Vagina (tissue), 2 donors: ENCODE measurements around the gene GNPTG. TPM values are rescaled to one million over a fixed set of nuclear protein-coding genes. Genes with fewer than 3 reads are reported as not detected.
"Not testable (repeated sequence)": the region's sequence is repeated elsewhere in the genome, so short reads cannot be mapped to it uniquely, and the experiment has no call there.

Source experiments
- DNase-seq, 2 donors: peaks; one replicate each; pipeline ENCODE4 v3.0.0-alpha.2; 2017; ENCODE audit errors: extremely low spot score in 2 of 2
- H3K27ac ChIP-seq: fragments of 200-600 bp; sonication (generic); one replicate; pipeline ENCODE4 v1.5.1; 2019
- H3K27me3 ChIP-seq: fragments of 200-600 bp; sonication (generic); one replicate; pipeline ENCODE4 v1.5.1; 2019
- H3K36me3 ChIP-seq, 2 donors: fragments of 200-600 bp; sonication (generic); one replicate each; pipeline ENCODE4 v1.5.1; 2017 to 2019
- H3K4me1 ChIP-seq: fragments of 200-600 bp; sonication (generic); one replicate; pipeline ENCODE4 v1.5.1; 2019
- H3K4me3 ChIP-seq, 2 donors: fragments of 200-600 bp; sonication (generic); 1 replicate in 1 of 2; 2 replicates in 1 of 2; pipeline ENCODE4 v1.5.1; 2016 to 2019
- H3K9me3 ChIP-seq: fragments of 200-600 bp; sonication (generic); one replicate; pipeline ENCODE4 v1.5.1; 2019
- POLR2A ChIP-seq, 2 donors: fragments of 450-650 bp; IDR thresholded peaks; one replicate each; pipeline ENCODE4 v1.6.1; 2017; ENCODE audit warnings: antibody characterized with exemption in 2 of 2, mild to moderate bottlenecking in 2 of 2, moderate library complexity in 2 of 2
- POLR2AphosphoS5 ChIP-seq, 2 donors: sonication (generic); formaldehyde crosslinking; IDR thresholded peaks; one replicate each; pipeline ENCODE4 v1.9.0; 2017; ENCODE audit warnings: antibody characterized with exemption in 2 of 2, mild to moderate bottlenecking in 2 of 2, low read depth in 1 of 2; ENCODE audit not compliant: insufficient read depth in 1 of 2
- intact Hi-C: fragments of 100-400 bp; cut with DNase I; formaldehyde crosslinking; loops from one replicate; pipeline ENCODE4 v1.15.1; 2023
- total RNA-seq: library from RNA; depleted of rRNA; stranded (reverse); fragments of >200 nt; gene quantifications from one replicate; pipeline ENCODE4 v1.2.3, GENCODE V29; 2016
- TF ChIP-seq, protein P1 (sequence below), 3 experiments: fragments of 450-650 bp in 2 of 3; fragments of 200-600 bp in 1 of 3; sonication (generic) in 1 of 3; IDR thresholded peaks; one replicate each; pipeline ENCODE4 v1.5.1; 2017 to 2019; ENCODE audit warnings: antibody characterized with exemption in 3 of 3, mild to moderate bottlenecking in 2 of 3, moderate library complexity in 2 of 3

Gene GNPTG
- total RNA-seq, 1 donor from 2014 or later, result 63.3 TPM

DNA sequence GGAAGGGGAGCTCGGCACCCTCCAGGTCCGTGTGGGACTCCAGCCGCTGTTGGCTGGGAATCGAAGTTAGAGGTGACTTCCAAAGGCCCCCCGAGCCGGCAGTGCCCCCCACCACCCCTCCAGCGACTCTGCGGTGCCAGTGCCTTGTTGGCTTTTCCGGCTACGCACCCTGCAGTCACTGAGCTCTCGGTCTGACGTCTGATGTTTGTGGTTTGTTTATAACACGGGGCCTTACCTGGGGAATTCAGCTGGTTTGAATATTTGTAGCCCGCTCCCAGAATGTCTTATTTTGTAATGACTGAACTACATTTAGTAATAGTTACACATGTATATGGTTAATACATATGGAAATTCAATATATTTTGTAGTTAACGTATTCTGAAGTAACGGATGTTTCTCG, 25.3 kb upstream of the GNPTG start:
- Histone ChIP-seq H3K4me1 (peaks cover under 1% of the 10 kb centered on the region), H3K27me3 (no peaks in the 10 kb centered on the region), H3K9me3 (no peaks in the 10 kb centered on the region), H3K4me3 (no peak overlapping the region), H3K36me3 (peaks cover 0 to 42% of the 10 kb centered on the region in 2 donors), H3K27ac (no peak overlapping the region)
- intact Hi-C loops, result no loop called here
- TF ChIP-seq, protein P1, sequence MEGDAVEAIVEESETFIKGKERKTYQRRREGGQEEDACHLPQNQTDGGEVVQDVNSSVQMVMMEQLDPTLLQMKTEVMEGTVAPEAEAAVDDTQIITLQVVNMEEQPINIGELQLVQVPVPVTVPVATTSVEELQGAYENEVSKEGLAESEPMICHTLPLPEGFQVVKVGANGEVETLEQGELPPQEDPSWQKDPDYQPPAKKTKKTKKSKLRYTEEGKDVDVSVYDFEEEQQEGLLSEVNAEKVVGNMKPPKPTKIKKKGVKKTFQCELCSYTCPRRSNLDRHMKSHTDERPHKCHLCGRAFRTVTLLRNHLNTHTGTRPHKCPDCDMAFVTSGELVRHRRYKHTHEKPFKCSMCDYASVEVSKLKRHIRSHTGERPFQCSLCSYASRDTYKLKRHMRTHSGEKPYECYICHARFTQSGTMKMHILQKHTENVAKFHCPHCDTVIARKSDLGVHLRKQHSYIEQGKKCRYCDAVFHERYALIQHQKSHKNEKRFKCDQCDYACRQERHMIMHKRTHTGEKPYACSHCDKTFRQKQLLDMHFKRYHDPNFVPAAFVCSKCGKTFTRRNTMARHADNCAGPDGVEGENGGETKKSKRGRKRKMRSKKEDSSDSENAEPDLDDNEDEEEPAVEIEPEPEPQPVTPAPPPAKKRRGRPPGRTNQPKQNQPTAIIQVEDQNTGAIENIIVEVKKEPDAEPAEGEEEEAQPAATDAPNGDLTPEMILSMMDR (IDR thresholded peaks at IDR 0.05), result no peak
- no peak for TF ChIP-seq POLR2AphosphoS5 (IDR thresholded peaks at IDR 0.05; ENCODE audit: insufficient read depth in 1 of 2, low read depth in 1 of 2)
- TF ChIP-seq POLR2A (IDR thresholded peaks at IDR 0.05), result no peak
- no peak for DNase-seq

DNA sequence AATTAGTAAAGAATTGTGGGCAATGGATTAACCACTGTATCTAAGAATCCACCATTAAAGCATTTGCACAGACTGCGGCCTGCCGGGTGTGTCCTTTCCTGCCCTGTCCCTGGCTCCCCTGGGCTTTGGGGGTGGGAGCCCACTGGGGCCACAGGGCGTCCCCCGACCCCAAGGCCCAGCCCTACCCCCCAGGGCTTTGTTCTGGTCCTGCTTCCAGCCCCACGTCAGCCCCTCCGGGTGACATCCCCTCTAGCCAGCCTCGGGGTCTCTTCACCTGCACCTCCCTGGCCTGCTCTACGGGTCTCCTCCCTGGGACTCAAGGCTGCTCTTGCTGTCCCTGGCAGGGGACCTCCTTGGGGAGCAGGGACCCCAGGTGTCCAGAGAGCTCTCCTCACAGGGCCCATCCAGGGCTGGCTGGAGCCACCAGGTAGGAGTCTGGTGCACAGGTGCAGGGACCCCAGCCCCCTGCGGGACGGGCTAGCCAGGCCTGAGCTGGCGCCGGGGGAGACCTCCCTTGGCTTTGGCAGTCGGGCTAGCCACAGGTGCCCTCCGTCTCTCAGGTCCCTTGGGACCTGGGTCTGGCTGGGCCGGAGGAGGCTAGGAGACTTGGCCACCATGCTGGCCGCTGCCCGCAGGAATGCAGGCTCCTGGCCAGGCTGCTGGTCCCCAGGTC, 24.6 kb upstream of the GNPTG start:
- no peaks in the 10 kb centered on the region for H3K27me3 ChIP-seq
- intact Hi-C loops, result no loop called here
- no peak overlapping the region for H3K4me3 ChIP-seq
- no peak for DNase-seq
- H3K9me3 ChIP-seq, result no peaks in the 10 kb centered on the region
- no peak for TF ChIP-seq POLR2AphosphoS5 (IDR thresholded peaks at IDR 0.05; ENCODE audit: insufficient read depth in 1 of 2, low read depth in 1 of 2)
- TF ChIP-seq, protein P1 (IDR thresholded peaks at IDR 0.05), result no peak
- TF ChIP-seq POLR2A (IDR thresholded peaks at IDR 0.05), result no peak
- peaks cover 0 to 35% of the 10 kb centered on the region in 2 donors for H3K36me3 ChIP-seq
- peaks cover 7% of the 10 kb centered on the region for H3K4me1 ChIP-seq
- H3K27ac ChIP-seq, result no peak overlapping the region

DNA sequence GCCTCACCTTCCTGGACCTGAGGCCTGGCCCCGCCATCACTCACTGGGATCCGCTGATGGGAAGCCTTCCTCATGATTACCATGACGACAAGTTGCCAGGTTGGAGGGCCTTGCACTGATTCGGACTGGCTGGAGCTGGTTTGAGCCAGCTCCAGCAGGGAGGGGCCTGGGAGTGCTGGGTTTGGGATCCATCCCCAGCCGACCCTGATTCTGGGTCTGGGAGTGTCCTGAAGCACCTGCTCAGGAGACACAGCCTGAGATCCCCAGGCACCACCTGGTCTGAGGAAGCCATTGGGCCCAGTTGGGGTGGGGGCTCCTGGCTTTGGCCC, 24.1 kb upstream of the GNPTG start:
- H3K27ac ChIP-seq, result no peak overlapping the region
- peaks cover 0 to 30% of the 10 kb centered on the region in 2 donors for H3K36me3 ChIP-seq
- H3K27me3 ChIP-seq, result no peaks in the 10 kb centered on the region
- H3K9me3 ChIP-seq, result no peaks in the 10 kb centered on the region
- no peak for DNase-seq
- TF ChIP-seq, protein P1 (IDR thresholded peaks at IDR 0.05), result no peak
- TF ChIP-seq POLR2A (IDR thresholded peaks at IDR 0.05) (no peak), POLR2AphosphoS5 (IDR thresholded peaks at IDR 0.05; ENCODE audit: insufficient read depth in 1 of 2, low read depth in 1 of 2) (no peak)
- no peak overlapping the region for H3K4me3 ChIP-seq
- H3K4me1 ChIP-seq, result peaks cover 12% of the 10 kb centered on the region
- intact Hi-C loops, result no loop called here

DNA sequence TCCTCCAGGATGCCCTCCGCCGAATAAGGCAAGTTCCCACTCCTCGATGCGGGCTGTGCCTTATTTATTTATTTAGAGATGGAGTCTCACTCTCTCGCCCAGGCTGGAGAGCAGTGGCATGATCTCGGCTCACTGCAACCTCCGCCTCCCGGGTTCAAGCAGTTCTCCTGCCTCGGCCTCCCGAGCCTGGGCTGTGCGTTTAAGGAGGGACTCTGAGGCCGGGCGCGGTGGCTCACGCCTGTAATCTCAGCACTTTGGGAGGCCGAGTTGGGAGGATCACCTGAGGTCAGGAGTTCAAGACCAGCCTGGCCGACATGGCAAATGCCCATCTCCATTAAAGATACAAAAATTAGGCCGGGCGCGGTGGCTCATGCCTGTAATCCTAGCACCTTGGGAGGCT, 23.6 kb upstream of the GNPTG start:
- intact Hi-C loops, H3K27me3 ChIP-seq, DNase-seq, H3K9me3 ChIP-seq, H3K4me3 ChIP-seq, H3K27ac ChIP-seq: not testable (repeated sequence)
- Histone ChIP-seq H3K4me1 (peaks cover 18% of the 10 kb centered on the region), H3K36me3 (peaks cover 0 to 26% of the 10 kb centered on the region in 2 donors)

DNA sequence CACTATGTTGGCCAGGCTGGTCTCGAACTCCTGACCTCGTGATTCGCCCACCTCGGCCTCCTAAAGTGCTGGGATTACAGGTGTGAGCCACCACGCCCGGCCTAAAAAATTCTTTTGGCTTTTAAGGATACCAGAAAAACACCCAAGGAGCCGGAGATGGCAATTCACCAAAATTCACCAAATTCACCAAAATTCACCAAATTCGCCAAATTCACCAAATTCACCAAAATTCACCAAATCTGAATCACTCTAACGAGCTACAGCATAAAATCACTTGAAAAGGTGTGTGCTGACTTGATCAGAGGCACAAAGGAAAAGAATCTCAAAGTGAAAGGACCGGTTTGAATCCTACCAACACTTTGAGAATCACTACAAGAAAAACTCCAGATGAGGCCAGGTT, 22.8 kb upstream of the GNPTG start:
- DNase-seq, intact Hi-C loops, H3K27me3 ChIP-seq, H3K4me3 ChIP-seq, H3K27ac ChIP-seq, H3K9me3 ChIP-seq: not testable (repeated sequence)
- Histone ChIP-seq H3K4me1 (peaks cover 24% of the 10 kb centered on the region), H3K36me3 (peaks cover 0 to 18% of the 10 kb centered on the region in 2 donors)

DNA sequence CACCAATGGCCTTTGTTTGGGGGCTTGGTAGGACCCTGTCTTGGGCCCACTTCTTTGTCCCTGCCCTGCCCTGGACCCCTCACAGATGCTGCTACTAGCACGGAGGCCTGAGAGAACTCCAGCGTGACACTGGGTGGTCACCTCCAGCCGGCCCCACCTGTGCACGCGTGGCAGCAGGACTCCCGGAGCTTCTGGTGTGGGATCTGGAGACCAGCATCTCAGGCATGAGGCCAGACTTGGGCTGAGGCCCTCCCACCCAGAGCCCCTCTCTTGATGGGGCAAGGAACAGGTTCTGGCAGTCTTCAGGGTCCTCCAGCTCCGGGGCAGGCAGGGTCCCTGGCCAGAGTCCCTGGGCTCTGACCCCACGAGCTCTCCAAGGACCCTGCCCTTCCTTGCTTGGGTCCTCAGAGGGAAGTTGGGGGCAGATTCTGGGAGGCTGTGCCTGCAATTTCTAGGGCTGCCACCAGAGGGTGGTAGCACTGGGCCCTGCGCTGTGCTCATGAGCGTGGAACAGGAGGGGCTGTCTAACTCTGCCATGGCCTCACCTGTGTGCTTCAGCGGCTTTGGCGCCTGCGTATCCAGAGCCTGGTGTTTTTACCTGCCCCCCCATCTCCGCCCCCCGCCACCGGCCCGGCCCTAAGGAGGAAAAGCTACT, 21.3 kb upstream of the GNPTG start:
- no peak for DNase-seq
- Histone ChIP-seq H3K4me3 (no peak overlapping the region), H3K27ac (no peak overlapping the region), H3K9me3 (no peaks in the 10 kb centered on the region), H3K4me1 (peaks cover 29% of the 10 kb centered on the region), H3K27me3 (peaks cover 11% of the 10 kb centered on the region), H3K36me3 (peaks cover 0 to 4% of the 10 kb centered on the region in 2 donors)
- intact Hi-C loops, result loop anchor here (5.0 kb wide), 1 partner anchor 247 kb away; no protein-coding TSS in a partner anchor
- TF ChIP-seq POLR2AphosphoS5 (IDR thresholded peaks at IDR 0.05; ENCODE audit: insufficient read depth in 1 of 2, low read depth in 1 of 2) (no peak), POLR2A (IDR thresholded peaks at IDR 0.05) (no peak)
- TF ChIP-seq, protein P1 (IDR thresholded peaks at IDR 0.05), result no peak
